RWPE1 (cell line): Measurements from ENCODE around the gene STAMBPL1.

Source experiments
- CTCF ChIA-PET: fragments of 350-600 bp; sonication (Branson Sonifier 250); formaldehyde crosslinking; extraction: SDS; loops from one replicate; lab custom pipeline; 2021; lab: Yijun Ruan, JAX
- POLR2A ChIA-PET: fragments of 400-600 bp; formaldehyde crosslinking; extraction: SDS; loops from one replicate; lab custom pipeline; 2020; ENCODE audit warnings: antibody characterized with exemption; ENCODE audit not compliant: low non-redundant PET; lab: Yijun Ruan, JAX
- DNase-seq: peaks from one replicate; pipeline ENCODE4 v3.0.0; 2012; ENCODE audit warnings: low spot score
- H3K27ac ChIP-seq: fragments of 450-650 bp; 2 replicates; pipeline ENCODE4 v1.5.1; 2017
- CTCF ChIP-seq: fragments of 450-650 bp; conservative IDR thresholded peaks from 2 replicates; pipeline ENCODE4 v1.5.1; 2017; ENCODE audit warnings: low read depth, mild to moderate bottlenecking

STAMBPL1 gene

DNA sequence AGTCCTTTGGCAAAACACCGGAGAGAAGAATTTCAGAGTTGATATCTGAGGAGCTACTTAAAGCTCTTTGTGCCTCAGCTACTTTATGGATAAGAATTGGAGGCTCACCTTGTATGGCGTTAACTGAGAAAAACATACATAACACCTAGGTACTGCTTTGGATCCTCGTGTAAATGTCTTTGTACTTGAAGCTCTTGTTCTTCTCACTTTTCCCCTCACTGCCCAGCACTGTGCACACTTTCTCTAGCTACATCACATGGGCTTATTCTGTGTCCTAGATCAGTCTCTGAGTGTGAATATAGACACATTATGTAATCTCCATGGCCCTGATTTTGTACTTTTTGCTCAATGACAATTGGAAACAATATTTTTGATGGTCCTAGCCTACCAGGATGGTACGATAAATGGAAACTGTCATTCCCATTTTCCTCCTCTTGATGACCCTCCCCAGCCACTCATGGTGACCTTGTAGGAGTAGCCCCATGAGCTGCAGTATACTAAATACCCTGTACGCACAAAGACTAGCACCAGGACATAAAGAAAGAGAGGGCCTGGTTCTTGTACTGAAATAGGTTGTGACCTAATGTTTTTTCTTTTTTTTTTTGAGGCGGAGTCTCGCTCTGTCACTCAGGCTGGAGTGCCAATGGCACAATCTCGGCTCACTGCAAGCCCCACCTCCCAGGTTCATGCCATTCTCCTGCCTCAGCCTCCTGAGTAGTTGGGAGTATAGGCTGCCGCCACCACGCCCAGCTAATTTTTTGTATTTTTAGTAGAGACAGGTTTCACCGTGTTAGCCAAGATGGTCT lies 22.1 kb downstream of the STAMBPL1 start:
- no peak for TF ChIP-seq CTCF
- no peak for DNase-seq
- no peak overlapping the region for H3K27ac ChIP-seq
- ChIA-PET CTCF (interaction anchor here (2.2 kb wide), 1 partner anchor 30 kb away, joined by 8 read pairs; no protein-coding TSS in a partner anchor), POLR2A (no interaction called here)

GRCh38 chr10:88903715-88904114 lies 23.7 kb downstream of the STAMBPL1 start:
- no peak for TF ChIP-seq CTCF
- ChIA-PET POLR2A (no interaction called here), CTCF (interaction anchor here (0.6 kb wide), 1 partner anchor 126 kb away, joined by 3 read pairs; no protein-coding TSS in a partner anchor)
- DNase-seq = no peak
- no peak overlapping the region for H3K27ac ChIP-seq

DNA sequence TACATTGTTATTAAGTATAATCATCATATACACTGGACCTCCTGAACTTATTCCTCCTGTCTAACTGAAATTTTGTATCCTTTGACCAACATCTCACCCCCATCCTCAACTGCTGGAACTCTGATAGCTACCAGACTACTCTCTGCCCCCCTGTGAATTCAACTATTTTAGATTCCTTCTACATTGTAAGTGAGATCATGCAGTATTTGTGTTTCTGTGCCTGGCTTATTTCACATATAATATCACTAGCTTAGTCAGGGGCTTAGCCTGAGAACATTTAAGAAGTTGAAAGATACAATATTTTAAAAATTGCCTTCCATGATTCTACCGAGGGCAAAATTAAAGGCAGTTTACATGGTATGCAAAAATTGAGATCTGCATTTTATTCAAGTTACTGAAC lies 26.9 kb downstream of the STAMBPL1 start:
- CTCF ChIA-PET = interaction anchor here (0.7 kb wide), 1 partner anchor 24 kb away, joined by 4 read pairs; no protein-coding TSS in a partner anchor
- POLR2A ChIA-PET = no interaction called here
- no peak for TF ChIP-seq CTCF
- DNase-seq = no peak
- H3K27ac ChIP-seq = no peak overlapping the region

- ChIA-PET POLR2A (interaction anchor here (0.5 kb wide), 1 partner anchor 28 kb away, joined by 3 read pairs; no protein-coding TSS in a partner anchor), CTCF (no interaction called here)
- no peak for TF ChIP-seq CTCF
- no peak overlapping the region for H3K27ac ChIP-seq
- no peak for DNase-seq
Observed at GRCh38 chr10:88908194-88908593, 28.1 kb downstream of the STAMBPL1 start.

DNA sequence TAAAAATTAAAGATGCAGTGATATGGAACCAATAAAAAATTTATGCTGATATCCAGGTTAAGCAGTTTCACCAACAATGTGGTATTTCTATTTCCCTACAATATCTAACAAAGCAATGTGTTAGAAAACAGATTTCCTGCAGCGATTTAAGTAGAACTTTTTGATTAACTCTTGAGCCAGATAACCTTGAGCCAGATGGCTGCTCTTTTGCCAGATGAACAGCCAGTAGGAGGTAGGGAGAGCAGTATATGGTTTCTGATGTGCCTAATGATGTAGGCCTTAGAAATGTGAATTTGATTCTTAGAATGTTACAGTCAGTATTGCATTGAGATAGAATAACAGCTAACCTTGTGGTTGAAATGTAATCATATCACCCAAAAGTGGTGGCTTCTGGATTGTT lies 31.1 kb downstream of the STAMBPL1 start:
- POLR2A ChIA-PET = no interaction called here
- no peak for TF ChIP-seq CTCF
- DNase-seq = no peak
- H3K27ac ChIP-seq = no peak overlapping the region
- CTCF ChIA-PET = no interaction called here

DNA sequence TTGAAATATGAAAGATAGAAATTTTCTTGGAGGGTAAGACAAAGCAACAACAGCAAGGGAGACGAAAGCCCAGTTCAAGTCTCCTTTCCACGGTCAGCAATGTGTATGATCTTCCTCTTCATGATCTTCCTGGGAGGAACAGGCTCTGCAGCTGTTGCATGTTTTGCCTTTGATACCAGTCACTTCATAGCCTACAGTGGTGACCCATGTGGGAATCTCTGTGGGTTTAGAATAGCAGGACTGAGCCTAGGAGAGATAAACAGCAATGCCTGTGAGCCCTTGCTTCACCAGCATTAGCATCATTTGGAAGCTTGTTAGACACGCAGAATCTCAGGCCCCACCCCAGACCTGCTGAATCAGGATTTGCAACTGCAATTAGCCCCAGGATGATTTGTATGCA lies 31.8 kb downstream of the STAMBPL1 start:
- POLR2A ChIA-PET = no interaction called here
- no peak for TF ChIP-seq CTCF
- H3K27ac ChIP-seq = no peak overlapping the region
- CTCF ChIA-PET = interaction anchor here (0.6 to 0.7 kb wide), 2 partner anchors 9 to 717 kb away, joined by 3 read pairs; no protein-coding TSS in a partner anchor
- no peak for DNase-seq
